GM15510 (cell line): ENCODE measurements around the gene PTPRA.
A peak's percentile ranks its signal among the peaks of the same experiment; 100 is the strongest.

Experiments
- POLR2A ChIP-seq: IDR thresholded peaks from 3 replicates; pipeline ENCODE4 v1.6.1; 2011; ENCODE audit warnings: borderline replicate concordance; ENCODE audit not compliant: insufficient read length; ENCODE audit errors: extremely low read depth

The PTPRA gene

GRCh38 chr20:3045816-3046676, 172.8 kb downstream of the PTPRA start, which contains the start of gene MRPS26:
TSS of gene MRPS26 (plus strand) at chr20:3046052. CDS start at chr20:3046069, 17 bp downstream.
- TF ChIP-seq POLR2A: peak; percentile 84

- no peak for TF ChIP-seq POLR2A
These were observed 173.6 kb downstream of the PTPRA start for GRCh38 chr20:3046677-3047462.

- TF ChIP-seq POLR2A: no peak
These were observed 174.5 kb downstream of the PTPRA start for GRCh38 chr20:3047486-3048419.

- no peak for TF ChIP-seq POLR2A
These were observed 178.2 kb downstream of the PTPRA start for GRCh38 chr20:3051385-3052019.

GRCh38 chr20:3059489-3059888, 186.2 kb downstream of the PTPRA start:
- TF ChIP-seq POLR2A: no peak

GRCh38 chr20:3067139-3068014, 194.1 kb downstream of the PTPRA start:
- no peak for TF ChIP-seq POLR2A

- TF ChIP-seq POLR2A: no peak
These were observed 194.8 kb downstream of the PTPRA start for GRCh38 chr20:3068075-3068474.

GRCh38 chr20:3068986-3069900, 196.0 kb downstream of the PTPRA start:
- TF ChIP-seq POLR2A: no peak

- TF ChIP-seq POLR2A: no peak
These were observed 197.4 kb downstream of the PTPRA start for GRCh38 chr20:3070725-3071124.

- TF ChIP-seq POLR2A: no peak
These were observed 198.0 kb downstream of the PTPRA start for GRCh38 chr20:3071266-3071609.

GRCh38 chr20:3071610-3072529, 198.6 kb downstream of the PTPRA start, which contains the start of gene OXT:
TSS of gene OXT (plus strand) at chr20:3071620. CDS start at chr20:3071656, 36 bp downstream.
- TF ChIP-seq POLR2A: no peak
